C4-2B (cell line): ENCODE results near the gene IL22.

ENCODE experiments used
- H3K27ac ChIP-seq: fragments of 450-650 bp; 2 replicates; pipeline ENCODE4 v1.5.1; 2017
- ZFX ChIP-seq: fragments of 450-650 bp; IDR thresholded peaks from 2 replicates; pipeline ENCODE4 v1.6.1; 2017
- TF ChIP-seq, protein P1 (sequence below): fragments of 450-650 bp; conservative IDR thresholded peaks from 2 replicates; pipeline ENCODE4 v1.5.1; 2017; ENCODE audit warnings: mild to moderate bottlenecking

IL22 gene, protein sequence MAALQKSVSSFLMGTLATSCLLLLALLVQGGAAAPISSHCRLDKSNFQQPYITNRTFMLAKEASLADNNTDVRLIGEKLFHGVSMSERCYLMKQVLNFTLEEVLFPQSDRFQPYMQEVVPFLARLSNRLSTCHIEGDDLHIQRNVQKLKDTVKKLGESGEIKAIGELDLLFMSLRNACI

DNA sequence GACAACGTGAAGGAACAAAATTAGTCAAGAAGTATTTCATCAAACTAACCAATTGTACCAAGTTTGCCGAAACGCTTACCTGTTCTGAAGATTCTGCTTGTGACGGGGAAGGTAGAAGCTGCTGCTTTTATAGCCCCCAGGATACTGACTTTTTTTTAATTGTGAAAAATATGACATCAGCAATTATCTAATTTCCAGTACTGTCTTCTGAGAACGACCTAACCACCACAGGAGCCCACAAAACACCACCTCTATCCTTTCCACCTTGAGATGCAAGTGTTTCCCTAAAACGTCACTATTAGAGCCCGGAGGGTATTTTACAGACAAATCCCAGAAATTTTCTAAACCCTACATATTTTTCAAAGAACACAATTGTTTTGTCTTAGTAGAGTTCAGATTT, at the start of gene IL22:
TSS of gene IL22 (minus strand) at position 101 of the 400 bp plus-strand sequence. CDS start 156 bp downstream, outside the sequence.
- no peak within 1 kb of the TSS for H3K27ac ChIP-seq
- TF ChIP-seq, protein P1, sequence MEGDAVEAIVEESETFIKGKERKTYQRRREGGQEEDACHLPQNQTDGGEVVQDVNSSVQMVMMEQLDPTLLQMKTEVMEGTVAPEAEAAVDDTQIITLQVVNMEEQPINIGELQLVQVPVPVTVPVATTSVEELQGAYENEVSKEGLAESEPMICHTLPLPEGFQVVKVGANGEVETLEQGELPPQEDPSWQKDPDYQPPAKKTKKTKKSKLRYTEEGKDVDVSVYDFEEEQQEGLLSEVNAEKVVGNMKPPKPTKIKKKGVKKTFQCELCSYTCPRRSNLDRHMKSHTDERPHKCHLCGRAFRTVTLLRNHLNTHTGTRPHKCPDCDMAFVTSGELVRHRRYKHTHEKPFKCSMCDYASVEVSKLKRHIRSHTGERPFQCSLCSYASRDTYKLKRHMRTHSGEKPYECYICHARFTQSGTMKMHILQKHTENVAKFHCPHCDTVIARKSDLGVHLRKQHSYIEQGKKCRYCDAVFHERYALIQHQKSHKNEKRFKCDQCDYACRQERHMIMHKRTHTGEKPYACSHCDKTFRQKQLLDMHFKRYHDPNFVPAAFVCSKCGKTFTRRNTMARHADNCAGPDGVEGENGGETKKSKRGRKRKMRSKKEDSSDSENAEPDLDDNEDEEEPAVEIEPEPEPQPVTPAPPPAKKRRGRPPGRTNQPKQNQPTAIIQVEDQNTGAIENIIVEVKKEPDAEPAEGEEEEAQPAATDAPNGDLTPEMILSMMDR: no peak
- TF ChIP-seq ZFX: no peak

DNA sequence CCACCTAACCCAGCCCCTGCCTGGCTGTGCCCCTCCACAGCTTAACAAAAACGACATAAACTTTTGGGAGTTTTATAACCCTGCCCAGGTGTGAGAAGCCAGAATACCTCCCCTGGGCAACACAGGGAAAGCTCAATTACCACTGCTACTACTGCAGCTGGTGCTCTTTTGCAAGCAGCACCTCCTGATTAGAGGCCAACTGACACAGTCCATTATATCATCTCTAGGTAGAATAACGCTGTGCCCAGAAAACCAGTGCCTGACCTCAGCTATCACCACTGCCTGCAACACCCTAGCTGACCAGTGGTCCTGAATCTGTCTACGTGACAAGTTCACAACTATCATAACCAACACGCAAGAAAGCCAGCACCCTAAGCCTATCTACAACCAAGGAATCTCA, 44.5 kb upstream of the IL22 start:
- no peak overlapping the region for H3K27ac ChIP-seq
- TF ChIP-seq, protein P1: no peak
- no peak for TF ChIP-seq ZFX

DNA sequence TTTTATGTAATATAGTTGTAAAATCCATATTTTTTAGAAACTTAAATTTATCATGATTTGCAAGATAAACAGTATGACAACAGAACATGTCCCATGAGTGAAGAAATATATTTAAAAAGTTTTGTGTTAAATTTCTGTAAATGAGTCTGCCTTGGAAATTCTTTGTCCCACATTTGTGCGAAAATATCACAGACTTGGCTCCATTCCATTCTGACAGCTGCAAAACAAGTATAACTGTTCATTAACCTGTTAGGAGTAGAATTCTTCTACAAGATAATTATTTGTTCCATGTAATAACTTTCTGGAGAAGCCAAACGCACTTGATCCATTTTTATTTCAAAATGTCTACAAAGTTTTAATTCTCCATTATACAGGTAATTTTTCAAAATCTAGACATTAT, 40.8 kb upstream of the IL22 start:
- H3K27ac ChIP-seq: no peak overlapping the region
- TF ChIP-seq, protein P1: no peak
- no peak for TF ChIP-seq ZFX

DNA sequence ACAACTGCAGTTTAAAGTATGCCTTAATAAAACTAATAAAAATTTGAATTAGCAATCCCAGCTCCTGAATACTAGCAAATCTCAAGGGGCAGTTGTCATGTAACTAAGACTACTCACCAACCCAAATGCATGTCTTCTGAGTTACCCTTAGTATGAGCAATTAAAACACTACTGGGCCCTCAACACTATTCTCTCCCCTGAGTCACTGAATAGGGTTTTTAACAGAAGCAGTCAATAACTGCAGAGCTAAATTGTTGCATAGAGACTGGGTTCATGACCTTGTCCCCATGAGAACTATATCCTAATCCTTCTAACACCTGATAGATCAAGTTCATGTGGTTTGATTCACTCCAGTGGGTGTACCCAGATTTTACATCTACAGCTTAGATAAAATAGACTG, 39.9 kb upstream of the IL22 start:
- H3K27ac ChIP-seq: no peak overlapping the region
- TF ChIP-seq, protein P1: no peak
- TF ChIP-seq ZFX: no peak

DNA sequence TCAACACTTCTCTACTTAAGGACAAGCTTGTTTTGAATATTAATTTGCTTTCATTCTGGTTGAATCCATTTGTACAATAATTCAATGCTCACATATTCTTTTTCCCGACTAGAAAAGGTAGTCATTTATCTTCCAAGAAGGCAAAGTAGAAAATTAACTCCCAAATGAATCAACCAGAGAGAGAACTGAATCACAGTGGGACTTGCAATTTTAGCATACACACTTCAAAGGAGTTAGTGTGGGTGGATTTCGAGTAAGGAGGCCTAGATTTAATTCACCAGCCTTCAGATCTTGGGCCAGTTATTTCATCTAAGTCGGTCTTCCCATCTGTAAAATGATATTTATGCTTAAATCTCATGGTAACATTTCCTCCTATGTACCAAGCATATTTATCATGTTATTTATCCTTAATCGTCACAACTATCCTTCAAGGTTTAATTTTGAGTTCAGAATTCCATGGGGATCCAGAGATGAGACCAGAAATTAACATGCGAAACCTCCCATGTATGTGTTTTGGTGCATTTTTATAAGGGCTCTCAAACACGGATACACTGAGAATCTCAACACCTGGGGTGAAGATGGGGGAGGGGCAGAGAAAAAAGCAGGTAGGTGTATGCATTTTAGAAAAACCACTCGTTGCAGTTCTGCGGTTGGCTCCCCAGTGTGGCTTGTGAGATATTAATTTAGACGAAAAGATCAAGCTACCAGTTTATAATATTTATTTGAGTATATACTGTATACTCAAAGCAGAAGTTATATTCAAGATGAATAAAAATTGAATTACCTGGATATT, 38.9 kb upstream of the IL22 start:
- H3K27ac ChIP-seq: no peak overlapping the region
- TF ChIP-seq, protein P1: no peak
- TF ChIP-seq ZFX: no peak

DNA sequence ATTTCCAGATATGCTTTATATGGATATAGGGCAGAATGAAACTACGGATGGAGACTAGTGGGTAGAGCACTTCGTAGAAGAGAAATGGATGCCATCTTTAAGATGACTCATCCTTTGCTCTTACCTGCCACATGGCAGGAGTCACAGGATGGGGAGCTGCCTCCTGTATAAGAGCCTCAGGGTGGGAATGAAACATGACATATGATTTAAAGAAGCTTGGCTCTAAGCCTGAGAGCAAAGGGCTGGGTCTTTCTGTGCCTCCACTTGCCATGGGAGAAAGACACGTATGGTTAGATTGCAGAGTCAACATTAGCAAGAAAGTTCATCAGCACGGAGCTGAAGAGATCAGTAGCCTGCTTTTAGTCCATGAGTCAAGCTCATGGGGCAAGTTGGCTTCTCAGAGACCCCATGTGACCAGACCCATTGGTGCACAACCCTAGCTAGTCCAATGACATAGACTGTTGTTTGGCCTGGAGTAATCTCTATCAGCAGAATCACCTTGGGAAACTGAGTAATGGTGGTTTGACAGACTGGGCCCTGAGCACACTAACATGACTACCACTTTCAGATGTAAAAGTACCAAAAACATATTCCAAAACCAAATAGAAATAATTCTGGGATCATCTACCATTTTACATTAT, 38.1 kb upstream of the IL22 start:
- no peak for TF ChIP-seq ZFX
- TF ChIP-seq, protein P1: no peak

DNA sequence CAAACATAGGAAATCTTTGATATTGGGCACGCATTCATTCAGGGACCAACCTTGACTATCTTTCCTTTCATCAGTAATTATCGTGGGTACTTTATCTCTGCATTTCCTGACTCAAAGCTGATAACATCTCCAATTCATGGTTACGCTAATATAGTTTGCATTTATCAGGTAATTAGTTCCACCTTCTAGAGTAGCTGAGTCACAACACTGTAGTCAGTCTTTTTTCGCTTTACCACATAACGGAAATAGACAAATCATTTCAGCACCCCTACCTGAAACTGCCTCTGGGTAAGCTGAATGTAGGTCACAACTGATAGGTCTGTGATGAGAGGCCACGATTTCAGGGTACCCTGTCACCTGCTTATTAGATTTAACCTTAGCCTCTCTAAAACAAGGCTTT, 36.7 kb upstream of the IL22 start:
- no peak overlapping the region for H3K27ac ChIP-seq
- TF ChIP-seq, protein P1: no peak
- no peak for TF ChIP-seq ZFX

More for the DNA sequence above, 38.1 kb upstream of the IL22 start:
- no peak overlapping the region for H3K27ac ChIP-seq
